ENCODE measurements around the gene HCCS.

DNA sequence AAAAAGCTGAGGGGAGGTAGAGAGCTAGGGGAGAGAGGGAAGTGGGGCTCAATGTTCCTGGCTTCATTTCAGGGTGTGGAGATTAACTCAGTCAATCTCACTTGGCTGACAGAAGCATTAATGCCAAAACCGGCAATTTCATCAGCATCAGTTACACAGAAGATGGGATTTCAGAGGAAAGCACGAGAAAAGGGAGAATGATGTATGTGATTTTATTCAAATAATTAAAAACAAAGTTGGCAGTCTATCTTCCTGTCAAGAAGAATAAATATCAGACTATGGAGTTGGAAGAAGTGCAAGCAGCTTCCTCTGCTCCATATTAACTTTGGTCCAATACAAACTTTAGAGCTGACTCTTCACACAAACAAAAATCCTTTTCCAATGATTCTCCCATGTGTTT lies 29.6 kb upstream of the HCCS start:
- no peak for TF ChIP-seq FOSL1 (IDR thresholded peaks at IDR 0.05; ENCODE audit: insufficient read depth, low read depth, low read length)
- TF ChIP-seq KDM5A (IDR thresholded peaks at IDR 0.05; ENCODE audit: low read length) = no peak
- no peak for TF ChIP-seq CTCF (IDR thresholded peaks at IDR 0.05; ENCODE audit: control extremely low read depth in 1 of 3, insufficient read depth in 1 of 3, low read depth in 1 of 3, low read length in 3 of 3)
- no peak for TF ChIP-seq TBP (IDR thresholded peaks at IDR 0.05; ENCODE audit: low read depth, low read length)
- TF ChIP-seq POLR2A (IDR thresholded peaks at IDR 0.05; ENCODE audit: control extremely low read depth in 1 of 2, low read depth in 2 of 2, low read length in 2 of 2) = no peak
- no peak for TF ChIP-seq POLR2AphosphoS5 (IDR thresholded peaks at IDR 0.05; ENCODE audit: low read depth, low read length)

Measured in H1 (cell line).